Endodermal cell (in vitro differentiated cells): ENCODE data around the gene KCNJ4. TPM values are rescaled to one million over a fixed set of nuclear protein-coding genes. Genes with fewer than 3 reads are reported as not detected.

Experiments used
- DNase-seq: peaks from one replicate; pipeline ENCODE4 v3.0.0-alpha.2; 2017
- H3K27ac ChIP-seq: 2 replicates; pipeline ENCODE4 v1.5.1; 2013; ENCODE audit warnings: mild to moderate bottlenecking, low read depth, low read length, moderate library complexity
- H3K27me3 ChIP-seq: 2 replicates; pipeline ENCODE4 v1.6.1; 2013; ENCODE audit warnings: mild to moderate bottlenecking, low read length, moderate library complexity; ENCODE audit not compliant: insufficient read depth, control insufficient read depth, poor library complexity, severe bottlenecking
- H3K36me3 ChIP-seq: 2 replicates; pipeline ENCODE4 v1.7.0; 2013; ENCODE audit warnings: mild to moderate bottlenecking, low read length, moderate library complexity; ENCODE audit not compliant: control insufficient read depth, insufficient read depth
- H3K4me1 ChIP-seq: one replicate; pipeline ENCODE4 v1.7.0; 2013; ENCODE audit warnings: low read length; ENCODE audit not compliant: control insufficient read depth, insufficient read depth
- H3K4me3 ChIP-seq: 2 replicates; pipeline ENCODE4 v1.5.1; 2013; ENCODE audit warnings: mild to moderate bottlenecking, low read length, moderate library complexity
- H3K9ac ChIP-seq: 2 replicates; pipeline ENCODE4 v1.6.1; 2013; ENCODE audit warnings: mild to moderate bottlenecking, low read length, moderate library complexity; ENCODE audit not compliant: poor library complexity, severe bottlenecking; ENCODE audit errors: extremely low read depth
- H3K9me3 ChIP-seq: 2 replicates; pipeline ENCODE4 v1.6.1; 2013; ENCODE audit warnings: mild to moderate bottlenecking, low read length, moderate library complexity; ENCODE audit not compliant: control insufficient read depth
- H3K27ac Mint-ChIP-seq: 2 replicates; pipeline ENCODE4 v1.8.0; 2020; ENCODE audit warnings: mixed read lengths
- H3K27me3 Mint-ChIP-seq: 2 replicates; pipeline ENCODE4 v1.8.0; 2021; ENCODE audit warnings: mild to moderate bottlenecking, mixed read lengths; ENCODE audit not compliant: insufficient read depth
- H3K36me3 Mint-ChIP-seq: 2 replicates; pipeline ENCODE4 v1.8.0; 2020; ENCODE audit warnings: low read depth, mixed read lengths
- H3K4me1 Mint-ChIP-seq: 2 replicates; pipeline ENCODE4 v1.8.0; 2020; ENCODE audit warnings: mixed read lengths
- H3K4me3 Mint-ChIP-seq: 2 replicates; pipeline ENCODE4 v1.8.0; 2020; ENCODE audit warnings: mild to moderate bottlenecking, moderate library complexity, mixed read lengths
- H3K9me3 Mint-ChIP-seq: 2 replicates; pipeline ENCODE4 v1.8.0; 2020; ENCODE audit warnings: mild to moderate bottlenecking, mixed read lengths
- CTCF ChIP-seq: fragments of 200-600 bp; sonication (generic); conservative IDR thresholded peaks from 2 replicates; pipeline ENCODE4 v1.5.0; 2021; ENCODE audit warnings: antibody characterized with exemption, mild to moderate bottlenecking
- WGBS, 2 experiments: methylation state at CpG; one replicate each; pipeline versions ENCODE4 v1.1.5 to v1.1.7; 2013; ENCODE audit warnings: missing lambda C conversion rate in 2 of 2, mixed read lengths in 1 of 2; ENCODE audit not compliant: insufficient coverage in 1 of 2, insufficient read length in 1 of 2; 5-methylcytosine and 5-hydroxymethylcytosine counted together
- total RNA-seq, 2 donors: library from RNA; stranded (reverse); fragmentation: NEBNext Ultra II Directional in 1 of 2; extraction: Animal tissue kit (Norgen Biotek cat#: 25700) in 1 of 2; gene quantifications; 2 replicates in 1 of 2; 3 replicates in 1 of 2; pipeline ENCODE4 v1.2.1, GENCODE V29; 2021

KCNJ4 gene
- total RNA-seq, 2 donors from 2014 or later = 0.37 to 1.4 TPM

GRCh38 chr22:38443628-38444521 lies 11.1 kb downstream of the KCNJ4 start:
- Histone ChIP-seq H3K9ac (no peak overlapping the region), H3K9me3 (no peaks in the 10 kb centered on the region), H3K4me1 (no peaks in the 10 kb centered on the region), H3K27ac (no peak overlapping the region), H3K4me3 (no peak overlapping the region), H3K27me3 (no peaks in the 10 kb centered on the region), H3K36me3 (no peaks in the 10 kb centered on the region)
- H3K27me3 Mint-ChIP-seq = peaks cover 12% of the 10 kb centered on the region
- DNase-seq = no peak
- no peaks in the 10 kb centered on the region for H3K4me1 Mint-ChIP-seq
- no peaks in the 10 kb centered on the region for H3K9me3 Mint-ChIP-seq
- H3K27ac Mint-ChIP-seq = no peak overlapping the region
- WGBS, 2 experiments = 85 to 89% methylated on average over 14 to 21 of the region's 21 CpGs
- no peak for TF ChIP-seq CTCF
- H3K36me3 Mint-ChIP-seq = no peaks in the 10 kb centered on the region
- H3K4me3 Mint-ChIP-seq = no peak overlapping the region

- Histone ChIP-seq H3K4me3 (no peak overlapping the region), H3K9ac (no peak overlapping the region), H3K9me3 (no peaks in the 10 kb centered on the region), H3K27ac (no peak overlapping the region), H3K4me1 (no peaks in the 10 kb centered on the region), H3K27me3 (no peaks in the 10 kb centered on the region), H3K36me3 (no peaks in the 10 kb centered on the region)
- 82 to 91% methylated on average over 4 to 13 of the region's 13 CpGs for WGBS, 2 experiments
- DNase-seq = no peak
- Mint-ChIP-seq H3K4me1 (no peaks in the 10 kb centered on the region), H3K27me3 (peaks cover 10% of the 10 kb centered on the region), H3K9me3 (no peaks in the 10 kb centered on the region), H3K27ac (no peak overlapping the region), H3K36me3 (no peaks in the 10 kb centered on the region), H3K4me3 (no peak overlapping the region)
- no peak for TF ChIP-seq CTCF
Measured at GRCh38 chr22:38442967-38443627, 11.9 kb downstream of the KCNJ4 start.

GRCh38 chr22:38441620-38442287 lies 13.2 kb downstream of the KCNJ4 start:
- Histone ChIP-seq H3K9ac (no peak overlapping the region), H3K4me1 (no peaks in the 10 kb centered on the region), H3K9me3 (no peaks in the 10 kb centered on the region), H3K27me3 (no peaks in the 10 kb centered on the region), H3K4me3 (no peak overlapping the region), H3K36me3 (no peaks in the 10 kb centered on the region), H3K27ac (no peak overlapping the region)
- Mint-ChIP-seq H3K4me3 (no peak overlapping the region), H3K9me3 (no peaks in the 10 kb centered on the region), H3K36me3 (no peaks in the 10 kb centered on the region), H3K27me3 (peaks cover 10% of the 10 kb centered on the region), H3K4me1 (no peaks in the 10 kb centered on the region), H3K27ac (no peak overlapping the region)
- no peak for TF ChIP-seq CTCF
- 88 to 89% methylated on average over 12 to 16 of the region's 16 CpGs for WGBS, 2 experiments
- no peak for DNase-seq
